GM21737 (cell line): ENCODE data around the gene HTT-AS.
A peak's percentile ranks its signal among the peaks of the same experiment; 100 is the strongest.

Experiments
- ATAC-seq: cut with Tn5 transposase; IDR thresholded peaks from one replicate; pipeline ENCODE4 v1.9.1; 2021; ENCODE audit warnings: mild to moderate bottlenecking, moderate library complexity; ENCODE audit not compliant: unreplicated experiment

HTT-AS gene

GRCh38 chr4:3091464-3091863, 17.1 kb upstream of the HTT-AS start:
- no peak for ATAC-seq

GRCh38 chr4:3087115-3087797, 12.9 kb upstream of the HTT-AS start:
- no peak for ATAC-seq

GRCh38 chr4:3085948-3086670, 11.8 kb upstream of the HTT-AS start:
- ATAC-seq = no peak

GRCh38 chr4:3083732-3084131, 9.4 kb upstream of the HTT-AS start:
- ATAC-seq = no peak

- ATAC-seq = no peak
Measured at GRCh38 chr4:3082925-3083515, 8.7 kb upstream of the HTT-AS start.

GRCh38 chr4:3079694-3080123, 5.4 kb upstream of the HTT-AS start:
- ATAC-seq = peak; percentile 29

- ATAC-seq = peak; percentile 21
Measured at GRCh38 chr4:3077796-3078195, 3.5 kb upstream of the HTT-AS start.

- no peak for ATAC-seq
Measured at GRCh38 chr4:3075652-3075981, 1.3 kb upstream of the HTT-AS start.

GRCh38 chr4:3074846-3075651, 711 bp upstream of the HTT-AS start:
- no peak for ATAC-seq

GRCh38 chr4:3073158-3074077, 920 bp downstream of the HTT-AS start:
- peak; percentile 25 for ATAC-seq

- ATAC-seq = no peak
Measured at GRCh38 chr4:3071811-3072210, 2.5 kb downstream of the HTT-AS start.

- ATAC-seq = no peak
Measured at GRCh38 chr4:3070709-3071500, 3.4 kb downstream of the HTT-AS start.

- ATAC-seq = no peak
Measured at GRCh38 chr4:3069661-3070199, 4.6 kb downstream of the HTT-AS start.

GRCh38 chr4:3067473-3068001, 6.8 kb downstream of the HTT-AS start:
- ATAC-seq = no peak

GRCh38 chr4:3066836-3067400, 7.4 kb downstream of the HTT-AS start:
- no peak for ATAC-seq

- no peak for ATAC-seq
Measured at GRCh38 chr4:3065551-3065950, 8.8 kb downstream of the HTT-AS start.

GRCh38 chr4:3062471-3062870, 11.9 kb downstream of the HTT-AS start:
- no peak for ATAC-seq

GRCh38 chr4:3060946-3061345, 13.4 kb downstream of the HTT-AS start:
- ATAC-seq = no peak

- no peak for ATAC-seq
Measured at GRCh38 chr4:3059943-3060342, 14.4 kb downstream of the HTT-AS start.
